SU-DHL-6 (cell line): ENCODE results near the gene SMG7.

Source experiments
- H2AFZ ChIP-seq: fragments of 200-600 bp; sonication (generic); 2 replicates; pipeline ENCODE4 v1.6.1; 2014; ENCODE audit warnings: low read depth, mild to moderate bottlenecking, moderate library complexity, mixed read lengths, antibody characterized with exemption, low read length; ENCODE audit not compliant: severe bottlenecking
- H3F3A ChIP-seq: fragments of 200-600 bp; shearing (Covaris generic); 2 replicates; pipeline ENCODE4 v1.6.0; 2016; ENCODE audit warnings: antibody characterized with exemption, mild to moderate bottlenecking; ENCODE audit not compliant: insufficient read depth
- H3K27ac ChIP-seq: fragments of 200-600 bp; sonication (generic); 2 replicates; pipeline ENCODE4 v1.5.1; 2016; ENCODE audit warnings: low read depth, mild to moderate bottlenecking, low read length, moderate library complexity, mixed read lengths
- H3K27me3 ChIP-seq: fragments of 200-600 bp; sonication (generic), shearing (Covaris generic); 2 replicates; pipeline ENCODE4 v1.6.0; 2014; ENCODE audit warnings: mild to moderate bottlenecking, low read length
- H3K36me3 ChIP-seq: fragments of 200-600 bp; sonication (generic); 2 replicates; pipeline ENCODE4 v1.6.1; 2014; ENCODE audit warnings: mild to moderate bottlenecking, low read length, mixed read lengths
- H3K4me2 ChIP-seq: fragments of 300-600, 200-600 bp; shearing (Covaris generic), sonication (generic); 2 replicates; pipeline ENCODE4 v1.6.0; 2014; ENCODE audit warnings: low read length, low read depth, mild to moderate bottlenecking; ENCODE audit not compliant: poor library complexity, severe bottlenecking
- H3K4me3 ChIP-seq: fragments of 200-600 bp; sonication (generic); 2 replicates; pipeline ENCODE4 v1.5.1; 2014; ENCODE audit warnings: antibody characterized with exemption, low read length, mild to moderate bottlenecking, mixed read lengths; ENCODE audit not compliant: insufficient read depth, poor library complexity, severe bottlenecking
- H3K79me2 ChIP-seq: fragments of 200-600 bp; sonication (generic); 2 replicates; pipeline ENCODE4 v1.6.1; 2014; ENCODE audit warnings: mild to moderate bottlenecking, low read length, moderate library complexity; ENCODE audit not compliant: insufficient read depth
- H3K9ac ChIP-seq: fragments of 200-600 bp; sonication (generic); 2 replicates; pipeline ENCODE4 v1.7.0; 2014; ENCODE audit warnings: mild to moderate bottlenecking, low read length
- H3K9me2 ChIP-seq: fragments of 200-600 bp; sonication (generic); replicated peaks from 2 replicates; pipeline ENCODE4 v1.6.1; 2014; ENCODE audit warnings: low read length; ENCODE audit not compliant: insufficient read depth
- H3K9me3 ChIP-seq: fragments of 200-600 bp; sonication (generic); 2 replicates; pipeline ENCODE4 v1.6.1; 2014; ENCODE audit warnings: low read length, mixed read lengths; ENCODE audit not compliant: insufficient read depth
- H4K20me1 ChIP-seq: fragments of 200-600 bp; sonication (generic); 2 replicates; pipeline ENCODE4 v1.6.1; 2014; ENCODE audit warnings: low read depth, mild to moderate bottlenecking, antibody characterized with exemption, low read length, moderate library complexity, mixed read lengths
- EZH2phosphoT487 ChIP-seq: fragments of 200-600 bp; sonication (generic), shearing (Covaris generic); conservative IDR thresholded peaks from 2 replicates; pipeline ENCODE4 v1.6.1; 2018; ENCODE audit warnings: mild to moderate bottlenecking, antibody characterized with exemption, low read length, moderate library complexity, mixed read lengths
- TF ChIP-seq, protein P1 (sequence below): fragments of 200-600 bp; sonication (generic); IDR thresholded peaks from one replicate; pipeline ENCODE4 v1.5.1; 2017; ENCODE audit warnings: antibody characterized with exemption, mild to moderate bottlenecking, low read length, moderate library complexity; ENCODE audit not compliant: insufficient read depth, poor library complexity, severe bottlenecking

Gene SMG7

DNA sequence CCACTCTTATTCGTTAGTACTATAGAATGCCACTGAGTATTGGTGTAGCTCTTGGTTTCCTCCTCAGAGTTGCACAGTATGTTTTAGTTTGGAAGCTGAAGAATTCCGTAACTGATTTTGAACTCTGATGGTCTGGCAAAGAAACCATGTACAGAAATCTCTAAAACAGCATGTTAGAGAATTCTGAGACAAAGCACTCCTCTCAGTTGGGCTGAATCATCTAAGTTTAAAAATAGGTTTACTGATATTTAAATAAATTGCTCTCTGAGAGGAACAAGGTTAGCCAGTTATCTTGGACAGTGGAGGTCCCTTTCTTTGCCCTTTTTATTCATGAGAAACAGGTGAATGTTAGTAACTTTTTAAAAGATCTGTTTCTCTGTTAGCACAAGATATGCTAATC lies 74.1 kb downstream of the SMG7 start:
- H3K27me3 ChIP-seq = no peaks in the 10 kb centered on the region
- no peaks in the 10 kb centered on the region for H3K9me3 ChIP-seq
- TF ChIP-seq EZH2phosphoT487 = no peak
- TF ChIP-seq, protein P1, sequence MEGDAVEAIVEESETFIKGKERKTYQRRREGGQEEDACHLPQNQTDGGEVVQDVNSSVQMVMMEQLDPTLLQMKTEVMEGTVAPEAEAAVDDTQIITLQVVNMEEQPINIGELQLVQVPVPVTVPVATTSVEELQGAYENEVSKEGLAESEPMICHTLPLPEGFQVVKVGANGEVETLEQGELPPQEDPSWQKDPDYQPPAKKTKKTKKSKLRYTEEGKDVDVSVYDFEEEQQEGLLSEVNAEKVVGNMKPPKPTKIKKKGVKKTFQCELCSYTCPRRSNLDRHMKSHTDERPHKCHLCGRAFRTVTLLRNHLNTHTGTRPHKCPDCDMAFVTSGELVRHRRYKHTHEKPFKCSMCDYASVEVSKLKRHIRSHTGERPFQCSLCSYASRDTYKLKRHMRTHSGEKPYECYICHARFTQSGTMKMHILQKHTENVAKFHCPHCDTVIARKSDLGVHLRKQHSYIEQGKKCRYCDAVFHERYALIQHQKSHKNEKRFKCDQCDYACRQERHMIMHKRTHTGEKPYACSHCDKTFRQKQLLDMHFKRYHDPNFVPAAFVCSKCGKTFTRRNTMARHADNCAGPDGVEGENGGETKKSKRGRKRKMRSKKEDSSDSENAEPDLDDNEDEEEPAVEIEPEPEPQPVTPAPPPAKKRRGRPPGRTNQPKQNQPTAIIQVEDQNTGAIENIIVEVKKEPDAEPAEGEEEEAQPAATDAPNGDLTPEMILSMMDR = no peak
- no peaks in the 10 kb centered on the region for H4K20me1 ChIP-seq
- no peaks in the 10 kb centered on the region for H3K9me2 ChIP-seq
- no peak overlapping the region for H3K9ac ChIP-seq
- H3F3A ChIP-seq = no peaks in the 10 kb centered on the region; the same call in 1 of the 2 replicates
- no peaks in the 10 kb centered on the region for H3K79me2 ChIP-seq
- H2AFZ ChIP-seq = no peak overlapping the region
- no peak overlapping the region for H3K4me3 ChIP-seq
- no peak overlapping the region for H3K27ac ChIP-seq
- H3K4me2 ChIP-seq = no peak overlapping the region
- peaks cover 71% of the 10 kb centered on the region for H3K36me3 ChIP-seq

DNA sequence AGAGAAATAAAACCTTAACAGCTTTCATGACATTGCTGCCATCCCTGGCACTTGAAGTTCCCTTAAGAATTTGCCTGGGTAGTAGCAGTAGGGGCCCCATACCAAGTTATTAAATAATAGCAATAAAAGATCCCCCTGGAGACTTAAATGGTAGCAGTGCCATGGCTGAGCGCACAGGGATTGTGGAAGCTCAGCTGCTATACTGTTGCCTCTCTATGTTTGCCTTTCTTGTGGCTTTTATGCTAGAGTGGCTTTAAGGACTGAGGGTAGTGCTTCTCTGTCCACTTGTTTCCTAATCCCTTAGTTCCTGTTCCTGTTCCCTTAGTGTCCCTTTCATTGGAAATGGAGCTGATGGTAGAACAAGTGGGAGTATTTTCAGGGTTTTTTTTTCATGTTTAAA lies 75.8 kb downstream of the SMG7 start:
- H3K27me3 ChIP-seq = no peaks in the 10 kb centered on the region
- no peaks in the 10 kb centered on the region; the same call in 1 of the 2 replicates for H3F3A ChIP-seq
- H3K4me2 ChIP-seq = no peak overlapping the region
- H3K9me3 ChIP-seq = no peaks in the 10 kb centered on the region
- peaks cover 62% of the 10 kb centered on the region for H3K36me3 ChIP-seq
- no peak overlapping the region for H3K9ac ChIP-seq
- no peaks in the 10 kb centered on the region for H3K79me2 ChIP-seq
- H4K20me1 ChIP-seq = no peaks in the 10 kb centered on the region
- H3K27ac ChIP-seq = no peak overlapping the region
- no peak overlapping the region for H3K4me3 ChIP-seq
- TF ChIP-seq EZH2phosphoT487 = no peak
- TF ChIP-seq, protein P1 = no peak
- H3K9me2 ChIP-seq = no peaks in the 10 kb centered on the region
- no peak overlapping the region for H2AFZ ChIP-seq

DNA sequence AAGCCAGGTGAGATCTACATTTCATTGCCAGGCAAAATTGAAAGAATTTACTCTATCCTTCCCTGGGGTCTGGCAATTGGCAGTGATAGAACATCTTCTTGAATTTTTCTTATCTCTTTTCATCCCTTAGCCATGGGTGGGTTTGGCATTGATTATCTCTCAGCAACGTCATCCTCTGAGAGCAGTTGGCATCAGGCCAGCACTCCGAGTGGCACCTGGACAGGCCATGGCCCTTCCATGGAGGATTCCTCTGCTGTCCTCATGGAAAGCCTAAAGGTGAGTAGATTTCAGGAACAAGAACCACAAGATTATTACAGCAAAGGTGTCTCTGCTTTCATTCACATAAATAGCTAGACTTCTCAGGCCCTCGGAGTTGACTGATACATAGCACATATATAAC lies 78.6 kb downstream of the SMG7 start:
- H3K36me3 ChIP-seq = peaks cover 38% of the 10 kb centered on the region; the same call in 1 of the 2 replicates
- no peaks in the 10 kb centered on the region for H3K27me3 ChIP-seq
- H4K20me1 ChIP-seq = no peaks in the 10 kb centered on the region
- H3F3A ChIP-seq = no peaks in the 10 kb centered on the region
- no peak overlapping the region for H3K4me2 ChIP-seq
- no peak overlapping the region for H2AFZ ChIP-seq
- no peak overlapping the region for H3K27ac ChIP-seq
- TF ChIP-seq, protein P1 = no peak
- TF ChIP-seq EZH2phosphoT487 = no peak
- H3K9ac ChIP-seq = no peak overlapping the region
- H3K9me2 ChIP-seq = no peaks in the 10 kb centered on the region
- no peaks in the 10 kb centered on the region for H3K9me3 ChIP-seq
- H3K4me3 ChIP-seq = no peak overlapping the region
- no peaks in the 10 kb centered on the region for H3K79me2 ChIP-seq
